CD4-positive, alpha-beta T cell treated with Interleukin-15 for 4 hours (primary cell): ENCODE results near the gene PKD1L1.

Experiments used
- DNase-seq: peaks from one replicate; pipeline ENCODE4 v3.0.0-alpha.2; 2020; ENCODE audit warnings: low spot score

The PKD1L1 gene

DNA sequence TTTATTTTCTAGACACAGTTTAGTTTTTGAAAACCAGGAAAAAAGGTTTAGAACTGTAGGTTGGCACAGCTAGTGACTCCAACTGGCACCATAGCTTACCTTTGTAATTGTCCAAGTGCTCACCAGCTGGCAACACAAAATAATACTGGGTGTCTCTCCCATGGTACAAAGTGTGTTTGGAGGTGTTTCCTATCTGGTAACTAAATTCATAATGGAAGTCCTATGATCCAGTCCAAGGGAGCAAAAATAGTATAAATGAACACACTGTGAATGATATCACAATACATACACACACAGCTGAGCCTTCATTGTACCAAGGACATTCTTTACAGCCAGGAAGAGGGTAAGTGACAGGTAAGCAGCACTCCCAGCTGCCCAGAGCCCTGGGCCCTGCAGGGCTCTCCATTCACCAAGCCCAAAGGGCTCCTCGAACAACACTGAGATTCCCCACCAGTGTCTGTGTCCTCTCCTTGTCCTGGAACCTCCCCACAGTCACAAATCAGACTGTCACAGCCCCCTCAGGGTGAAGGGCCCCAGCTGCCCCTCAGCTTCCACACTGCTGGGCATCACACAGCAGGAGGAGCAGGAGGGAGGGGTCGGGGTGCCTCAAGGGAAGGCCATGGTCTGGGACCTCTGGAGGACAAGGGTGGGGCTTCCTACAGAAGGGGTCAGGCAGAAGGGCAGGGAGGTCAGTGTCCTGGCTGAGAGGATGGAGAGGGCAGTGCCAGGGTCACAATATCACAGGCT is 72.1 kb downstream of the PKD1L1 start:
- no peak for DNase-seq

DNA sequence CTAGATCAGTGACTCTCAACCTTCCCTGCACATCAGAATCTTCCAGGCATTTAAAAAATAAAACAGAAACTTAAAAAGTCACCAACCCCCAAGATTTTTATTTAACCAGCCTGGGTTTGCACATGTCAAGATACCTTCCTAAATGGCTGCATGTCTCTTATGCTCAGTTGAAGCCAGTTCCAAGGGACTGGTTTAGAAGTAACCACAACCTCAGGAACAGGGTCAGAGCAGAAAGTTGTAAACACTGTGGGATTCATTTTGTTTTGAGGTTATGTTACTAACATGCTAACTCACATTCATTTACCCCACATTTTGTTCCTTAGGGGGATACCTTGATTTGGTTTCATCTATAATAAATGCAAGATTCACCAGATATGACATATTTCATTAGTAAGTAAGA is 72.9 kb downstream of the PKD1L1 start:
- no peak for DNase-seq

DNA sequence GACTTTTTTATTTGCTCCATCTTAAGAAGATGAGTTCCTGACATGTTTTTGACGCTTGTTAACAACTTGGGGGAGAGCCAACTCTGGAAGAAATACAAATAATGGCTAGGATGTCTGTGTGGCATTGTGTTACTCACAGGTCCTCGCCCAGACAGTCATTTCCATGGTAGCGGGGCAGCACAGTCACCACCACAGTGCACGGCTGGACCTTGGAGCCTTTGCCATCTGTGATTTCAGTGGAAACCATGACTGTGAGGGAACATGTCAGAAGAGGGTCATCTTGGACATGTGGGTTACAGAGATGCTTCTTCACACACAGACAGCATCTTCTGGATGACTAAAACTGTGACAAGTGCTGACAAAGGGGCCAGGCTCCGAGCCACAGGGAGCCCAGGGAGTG is 74.5 kb downstream of the PKD1L1 start:
- DNase-seq = no peak

DNA sequence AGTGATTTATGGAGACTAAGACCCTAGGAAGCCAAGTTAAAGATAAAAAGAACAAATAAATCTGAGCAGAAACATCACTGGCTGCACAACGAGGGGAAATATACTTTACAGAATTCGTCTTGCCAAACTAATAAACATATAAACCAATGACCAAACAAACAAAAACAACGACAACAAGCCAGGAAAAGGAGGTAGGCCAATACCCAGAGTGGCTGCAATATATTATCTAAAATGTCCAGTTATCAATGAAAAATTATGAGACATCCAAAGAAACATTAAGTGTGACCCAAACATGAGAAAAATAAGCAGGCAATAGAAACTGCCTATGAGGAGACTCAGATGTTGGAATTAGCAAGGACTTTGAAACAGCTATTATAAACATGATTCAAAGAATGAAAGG is 81.0 kb downstream of the PKD1L1 start:
- no peak for DNase-seq

DNA sequence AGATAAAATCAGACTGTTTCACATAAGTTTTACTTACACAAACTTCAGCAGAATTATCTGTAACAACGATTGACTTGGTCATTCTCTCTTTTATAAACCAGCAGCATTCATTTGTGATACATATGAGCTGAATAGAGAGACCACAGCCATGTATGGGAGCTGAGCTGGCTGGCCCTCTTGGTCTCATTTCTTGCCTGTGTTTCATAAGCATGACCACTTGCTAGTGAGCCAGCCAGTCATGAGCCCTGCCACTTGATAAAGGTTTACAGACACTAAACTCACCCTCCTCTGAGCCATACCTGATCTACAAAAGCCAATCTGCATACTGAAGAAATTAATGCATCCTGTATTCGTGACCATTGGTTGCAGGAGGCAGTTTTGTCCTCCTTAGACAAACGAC is 82.1 kb downstream of the PKD1L1 start:
- DNase-seq = no peak

DNA sequence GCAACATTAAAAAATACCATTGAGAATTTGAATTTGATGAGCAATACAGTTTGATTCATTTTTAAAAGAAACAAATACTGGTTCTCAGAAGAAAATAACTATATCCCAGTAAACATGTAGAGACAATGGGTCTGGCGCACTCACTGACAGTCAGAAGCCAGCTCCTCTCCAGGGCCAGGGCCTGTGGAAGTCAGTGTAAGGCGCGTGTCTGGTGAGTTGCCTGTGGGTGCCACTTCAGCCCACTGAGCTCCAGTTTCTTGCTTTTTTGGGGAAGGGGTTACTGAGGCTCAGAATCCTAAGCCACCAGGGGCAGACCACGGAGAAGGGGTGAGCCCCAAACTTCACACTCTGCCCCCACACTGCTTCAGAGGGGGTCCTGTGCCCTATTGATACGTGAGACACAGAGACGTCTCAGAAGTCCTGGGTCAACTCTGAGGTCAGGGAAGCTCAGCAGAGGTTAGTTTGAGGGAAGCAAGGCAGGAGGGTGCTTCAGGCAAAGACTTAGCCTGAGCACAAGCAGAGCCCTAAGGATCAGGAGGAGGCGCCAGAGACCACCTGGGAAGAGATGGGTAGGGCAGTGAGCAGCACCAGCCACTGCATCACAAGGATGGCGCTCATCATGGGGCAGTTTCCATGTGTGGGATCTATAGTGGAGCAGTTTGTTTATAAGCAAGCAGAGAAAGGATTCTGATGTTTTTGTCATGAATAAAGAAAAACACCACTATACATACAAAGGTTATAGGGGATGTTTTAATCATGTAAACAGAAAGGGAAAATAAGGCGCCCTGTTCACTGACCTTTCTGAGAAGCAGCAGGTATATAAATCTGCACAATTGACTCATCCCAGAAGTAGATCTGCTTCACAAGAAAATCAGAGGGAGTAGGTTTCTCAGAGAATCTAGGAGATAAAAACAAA is 95.7 kb downstream of the PKD1L1 start:
- no peak for DNase-seq

DNA sequence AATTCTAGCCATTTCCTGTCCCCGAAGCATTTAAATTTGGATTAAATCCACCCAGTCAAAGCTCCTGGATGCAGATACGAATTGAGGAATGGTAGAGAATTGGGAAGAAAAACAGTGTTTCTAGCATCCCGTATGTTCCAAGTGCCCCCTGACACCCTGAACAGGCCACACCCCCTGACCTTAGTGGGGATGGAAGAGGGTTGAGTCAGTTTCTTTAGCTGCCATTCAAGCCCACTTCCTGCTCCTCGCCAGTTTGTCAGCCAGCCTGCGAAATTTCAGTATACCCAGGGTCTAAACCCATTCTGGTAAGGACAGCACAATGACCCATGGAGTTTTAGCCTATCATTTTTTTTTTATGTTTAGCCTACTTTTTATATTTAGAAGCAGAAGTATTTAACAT is 101.1 kb downstream of the PKD1L1 start:
- no peak for DNase-seq

DNA sequence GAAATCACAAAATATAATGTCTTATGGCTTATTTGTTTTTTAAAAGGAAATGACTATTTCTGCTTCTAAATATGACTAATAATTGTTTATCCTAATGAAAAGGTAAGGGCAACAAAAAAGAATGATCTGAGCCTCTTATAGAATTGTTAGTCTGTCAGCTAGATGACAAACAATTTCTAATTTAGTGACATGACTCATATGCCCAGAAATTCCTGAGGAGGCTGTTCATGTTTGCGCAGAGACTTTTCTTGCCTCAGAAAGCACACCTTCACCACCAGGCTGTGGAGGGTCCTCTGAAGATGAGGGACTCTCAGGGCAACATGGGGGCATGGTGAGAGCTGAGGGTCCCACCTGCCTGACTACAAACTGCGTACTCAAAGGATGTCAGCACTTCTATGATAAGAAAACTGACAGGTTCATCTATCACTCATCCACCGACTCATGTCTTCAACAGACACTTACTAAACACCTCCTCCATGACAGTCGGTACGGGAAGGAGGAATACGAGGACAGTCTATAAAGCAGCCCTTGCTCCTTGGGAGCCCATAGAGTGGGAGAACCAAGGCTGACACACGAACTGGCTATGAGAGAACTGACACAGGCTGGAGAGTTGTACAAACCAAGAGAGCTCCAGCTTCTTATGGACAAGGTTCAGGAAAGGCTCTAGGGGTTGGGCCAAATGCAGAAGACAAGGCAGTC is 102.0 kb downstream of the PKD1L1 start:
- no peak for DNase-seq

DNA sequence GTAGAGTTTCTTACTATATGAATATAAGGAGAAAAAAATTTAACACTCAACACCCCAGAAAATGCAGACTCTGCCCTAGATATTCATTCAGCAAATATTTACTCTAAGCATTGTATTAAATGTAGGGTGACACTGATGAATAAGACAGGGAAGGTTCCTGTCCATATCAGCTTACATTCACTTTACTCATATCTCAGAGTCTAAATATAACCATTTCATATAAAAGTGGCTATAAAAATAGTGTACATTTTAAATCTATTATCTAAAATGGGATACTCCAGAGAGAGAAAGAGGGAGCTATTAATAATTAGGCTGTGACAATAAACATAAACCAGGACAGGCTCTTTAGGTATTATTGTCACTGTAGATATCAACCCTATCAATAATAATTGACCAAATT is 104.0 kb downstream of the PKD1L1 start:
- DNase-seq = no peak

DNA sequence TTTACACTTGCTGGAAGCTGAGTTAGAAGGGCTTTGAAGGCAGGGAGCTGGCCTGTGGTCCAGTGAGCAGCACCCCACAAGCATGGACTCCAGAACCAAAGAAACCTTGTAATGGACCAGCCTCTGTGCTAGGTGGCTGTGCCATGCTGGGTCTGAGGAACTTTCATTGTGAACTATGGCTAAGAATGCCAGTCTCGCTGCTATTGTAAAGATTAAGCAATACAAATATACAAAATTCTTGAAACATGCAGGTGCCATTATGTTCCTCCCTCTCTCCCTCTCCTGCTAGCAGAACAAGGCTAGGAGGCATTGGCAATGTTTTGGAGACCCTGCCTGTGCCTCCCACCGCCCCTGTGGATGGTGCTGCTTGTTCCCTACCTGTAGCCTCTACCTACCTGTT is 105.0 kb downstream of the PKD1L1 start:
- DNase-seq = no peak

DNA sequence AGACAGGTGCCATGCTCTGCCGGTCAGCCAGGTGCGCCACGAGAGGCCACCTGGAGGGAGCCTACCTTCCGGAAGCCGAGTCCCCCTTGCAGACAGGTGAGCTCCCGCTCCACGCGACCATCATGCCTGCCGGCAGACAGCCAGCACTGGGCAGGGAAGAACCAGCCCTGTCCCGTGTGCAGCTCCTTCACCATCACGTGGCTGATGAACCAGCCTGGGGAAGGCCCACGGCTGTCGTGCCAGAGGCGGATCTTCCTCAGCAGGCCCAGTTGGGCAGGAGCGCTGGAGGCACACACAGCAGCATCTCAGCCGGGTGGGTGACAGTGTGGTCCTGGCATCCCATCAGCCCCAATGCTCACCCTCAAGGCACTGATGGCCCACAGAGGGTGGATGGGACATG is 108.9 kb downstream of the PKD1L1 start:
- DNase-seq = no peak

DNA sequence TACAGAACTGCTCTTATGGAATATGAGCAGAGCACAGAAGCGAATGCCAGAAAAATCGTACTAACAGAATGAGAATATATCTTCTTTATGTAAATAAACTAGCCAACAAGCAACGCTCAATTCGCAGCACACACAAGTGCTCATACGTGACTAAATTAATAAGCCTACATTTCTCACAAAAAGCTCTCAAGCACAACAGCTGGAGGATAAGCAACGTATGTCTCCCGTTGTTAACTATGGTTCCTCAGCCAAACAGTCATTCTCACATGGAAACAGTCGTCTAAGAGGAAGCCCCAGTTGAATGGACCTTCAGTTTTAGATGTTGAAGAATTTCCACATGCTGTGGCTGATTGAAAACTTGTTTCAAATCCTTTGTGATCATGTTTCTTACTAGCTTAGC is 110.4 kb downstream of the PKD1L1 start:
- DNase-seq = no peak

DNA sequence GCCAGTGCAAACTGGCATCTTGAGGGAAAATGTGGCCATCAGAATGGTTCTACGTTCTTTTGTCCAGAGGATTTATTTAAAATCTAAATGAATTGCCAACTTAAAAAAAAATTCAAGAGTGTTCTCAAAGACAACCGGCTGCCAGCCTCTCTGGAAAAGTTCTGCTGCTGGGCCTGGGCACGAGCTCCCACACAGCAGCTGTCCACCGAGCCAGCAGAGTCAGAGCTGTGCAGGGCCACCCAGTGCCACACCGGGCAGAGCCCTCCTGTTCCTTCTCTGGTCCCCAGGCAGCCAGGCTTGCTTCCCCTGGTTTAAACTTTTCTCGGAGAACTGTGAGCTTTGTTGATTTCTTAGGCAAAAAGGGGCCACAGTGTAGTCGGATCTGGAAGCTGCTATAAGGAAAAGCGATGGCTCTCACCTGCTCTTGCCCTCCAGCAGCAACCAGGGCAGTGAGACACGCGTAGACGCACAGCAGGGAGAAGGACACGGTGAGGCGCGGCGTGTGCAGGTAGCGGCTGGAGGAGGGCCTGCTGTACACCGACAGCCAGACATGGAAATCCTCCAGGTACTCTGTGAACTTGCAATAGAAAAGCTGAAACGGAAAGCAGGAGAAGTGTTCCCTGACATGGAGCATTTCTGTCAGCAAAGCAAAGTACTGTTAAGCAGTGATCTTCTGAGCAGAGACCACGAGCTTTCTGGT is 111.6 kb downstream of the PKD1L1 start:
- DNase-seq = no peak

DNA sequence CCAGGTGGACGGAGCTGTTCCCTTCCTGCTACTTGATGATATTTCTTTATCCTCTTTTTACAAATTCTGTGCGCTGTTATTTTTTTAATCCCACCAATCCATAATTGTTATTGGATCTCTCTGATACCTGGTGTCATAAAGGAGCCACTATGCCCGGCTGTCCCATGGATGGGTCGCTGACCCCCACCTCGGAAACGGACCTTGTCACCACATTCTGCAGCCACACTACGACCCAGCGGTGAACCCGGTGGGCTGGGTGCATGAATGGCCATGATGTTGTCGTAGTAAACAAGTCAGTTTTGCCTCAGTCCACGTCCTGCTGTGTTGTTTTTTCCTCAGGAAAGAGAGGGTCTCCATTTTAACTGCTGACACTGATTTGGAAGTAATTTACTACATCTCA is 112.2 kb downstream of the PKD1L1 start:
- no peak for DNase-seq

DNA sequence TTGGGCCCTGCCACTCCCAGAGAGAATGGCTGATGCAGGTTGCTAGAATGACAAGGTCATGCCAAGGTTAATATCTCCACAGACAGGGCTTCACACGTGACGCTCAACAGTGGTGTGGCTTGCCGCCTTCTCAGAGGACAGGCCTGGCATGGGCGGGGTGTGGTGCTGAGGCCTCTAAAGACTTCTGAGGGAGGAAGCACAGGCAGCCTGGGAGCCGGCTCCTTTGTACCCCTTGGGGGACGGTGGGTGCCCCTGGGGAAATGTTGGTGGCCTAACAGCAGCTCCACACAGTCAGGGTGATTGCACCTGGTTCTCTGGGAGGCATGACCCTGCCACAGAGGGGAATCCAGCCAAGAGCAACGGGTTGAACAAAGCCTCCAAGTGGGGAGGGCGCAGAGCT is 115.1 kb downstream of the PKD1L1 start:
- no peak for DNase-seq

DNA sequence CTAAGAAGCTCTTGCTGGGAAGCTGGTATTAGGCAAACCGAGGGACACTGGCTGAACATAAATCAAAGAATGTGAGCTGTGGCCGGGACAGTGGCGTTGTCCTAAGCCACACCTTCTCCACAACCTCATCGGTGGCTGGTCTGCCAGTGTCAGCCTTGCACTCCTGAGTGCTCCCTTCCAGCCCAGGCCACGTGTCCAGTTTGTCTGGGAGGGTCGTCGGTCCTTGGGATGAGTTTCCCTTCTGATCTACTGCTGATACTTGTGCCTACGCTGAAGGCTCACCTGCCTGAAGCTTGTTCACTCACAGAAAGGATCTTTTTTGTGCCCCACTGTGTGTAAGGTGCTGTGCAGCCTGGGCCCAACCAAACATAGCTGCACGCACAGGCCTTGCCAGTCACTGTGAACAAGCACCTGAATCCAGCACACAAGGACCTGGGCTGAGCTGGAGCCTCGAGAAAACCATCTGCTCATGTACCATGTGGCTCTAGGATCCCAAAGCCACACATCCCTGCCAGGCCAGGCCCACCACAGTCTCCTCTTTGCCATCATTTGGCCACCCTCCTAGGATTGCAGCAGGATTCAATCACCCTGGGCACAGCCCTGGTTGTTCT is 116.1 kb downstream of the PKD1L1 start:
- no peak for DNase-seq

DNA sequence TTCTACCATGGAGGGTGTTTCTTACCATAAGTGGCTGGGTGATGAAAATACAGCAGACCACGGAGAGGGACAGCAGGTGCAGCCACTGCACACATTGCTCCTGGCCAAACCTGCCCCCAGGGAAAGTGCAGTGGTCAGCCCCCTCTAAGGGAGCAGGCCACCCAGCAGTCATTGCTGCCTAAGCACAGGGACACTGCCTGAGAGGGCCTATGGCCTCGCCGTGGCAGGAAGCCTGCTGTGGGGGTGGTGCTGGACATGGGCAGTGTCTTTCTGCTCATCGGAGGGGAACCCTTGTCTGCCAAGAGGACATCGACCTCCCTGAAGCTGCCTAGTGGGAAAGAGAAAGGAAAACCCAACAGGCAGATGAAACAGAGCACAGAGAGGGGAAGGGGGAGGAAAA is 118.3 kb downstream of the PKD1L1 start:
- DNase-seq = no peak

DNA sequence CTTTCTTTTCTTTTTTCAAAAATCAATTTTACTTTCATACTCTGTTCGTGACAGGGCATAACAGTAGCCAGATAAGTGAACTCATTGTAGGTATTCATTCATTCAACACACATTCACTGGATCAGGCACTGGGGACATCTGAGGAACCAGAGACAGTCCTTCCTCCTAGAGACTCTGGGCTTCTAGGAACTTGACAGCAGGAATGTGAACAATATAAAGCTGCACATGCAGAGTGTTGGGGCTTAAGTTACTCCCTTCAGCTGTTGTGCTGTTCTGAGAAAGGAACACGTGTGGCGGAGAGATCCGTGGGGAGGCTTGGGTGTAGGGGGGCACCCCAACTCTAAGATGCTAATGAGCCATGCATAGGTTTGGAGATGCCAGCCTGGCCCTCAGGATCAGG is 120.4 kb downstream of the PKD1L1 start:
- no peak for DNase-seq

DNA sequence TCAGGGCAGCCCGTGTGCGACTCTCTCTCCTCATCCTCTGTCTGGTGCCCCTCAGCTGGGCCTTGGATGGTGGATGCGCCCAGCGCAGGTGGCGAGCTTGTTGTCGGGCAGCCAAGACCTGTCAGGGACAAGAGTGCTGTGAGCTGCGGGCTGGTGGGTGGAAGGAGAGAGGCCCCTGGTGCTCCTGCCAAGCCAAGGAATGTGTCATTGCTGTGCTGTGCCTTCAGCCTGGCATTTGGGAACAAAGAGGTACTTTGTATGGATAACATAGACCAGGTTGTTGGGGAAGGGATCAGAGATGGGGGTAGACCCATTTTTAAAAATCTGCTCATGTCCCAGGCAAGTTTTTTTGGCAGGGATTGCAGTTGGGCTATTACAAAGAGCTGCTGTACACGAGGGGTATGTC is 120.9 kb downstream of the PKD1L1 start:
- no peak for DNase-seq

DNA sequence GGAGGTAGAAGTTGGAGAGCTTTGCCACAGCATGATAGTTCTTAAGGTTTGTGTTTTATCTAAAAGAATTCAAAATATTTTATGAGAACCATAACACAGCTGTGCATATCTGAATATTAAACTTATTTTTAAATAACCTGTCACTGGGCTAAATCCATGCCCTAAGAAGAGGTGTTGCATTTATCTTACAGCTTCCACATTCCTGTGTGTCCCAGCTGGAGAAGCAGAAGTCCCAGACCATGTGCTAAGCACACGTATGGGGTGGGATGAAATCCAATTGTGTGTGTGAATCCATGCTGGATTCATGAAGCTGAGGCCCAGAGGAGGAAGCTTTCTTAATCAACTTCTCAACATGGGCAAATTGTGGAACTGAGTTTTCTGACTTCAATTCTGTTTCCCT is 121.5 kb downstream of the PKD1L1 start:
- DNase-seq = no peak

DNA sequence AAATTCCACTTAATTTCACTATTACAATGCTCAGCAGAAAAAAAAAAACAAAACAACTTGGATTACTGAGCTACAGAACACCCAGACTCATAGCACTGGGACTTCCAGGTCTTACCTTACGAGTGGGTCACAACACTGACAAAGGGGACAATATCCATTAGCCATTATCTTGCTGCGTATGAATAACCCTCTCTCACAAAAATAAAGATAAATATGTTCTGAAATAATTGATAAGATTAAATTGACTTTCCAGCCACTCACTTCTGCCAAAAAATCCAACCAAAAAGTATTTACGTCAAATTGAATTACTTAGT is 128.7 kb downstream of the PKD1L1 start:
- no peak for DNase-seq
